Suprapubic skin (tissue), 4 donors: ENCODE measurements around the gene MFAP3.

ENCODE experiments used
- EP300 ChIP-seq: sonication (generic); formaldehyde crosslinking; IDR thresholded peaks from one replicate; pipeline ENCODE4 v1.6.1; 2017; ENCODE audit warnings: antibody characterized with exemption
- POLR2A ChIP-seq, 2 donors: fragments of 450-650 bp; IDR thresholded peaks; one replicate each; pipeline ENCODE4 v1.6.1; 2017; ENCODE audit warnings: antibody characterized with exemption in 2 of 2, mild to moderate bottlenecking in 2 of 2, moderate library complexity in 2 of 2
- POLR2AphosphoS5 ChIP-seq, 3 donors: sonication (generic); formaldehyde crosslinking; IDR thresholded peaks; one replicate each; pipeline ENCODE4 v1.6.1; 2017; ENCODE audit warnings: antibody characterized with exemption in 3 of 3
- TF ChIP-seq, protein P1 (sequence below), 2 donors: fragments of 200-600 bp in 1 of 2; fragments of 450-650 bp in 1 of 2; sonication (generic) in 1 of 2; IDR thresholded peaks; one replicate each; pipeline ENCODE4 v1.5.1; 2016 to 2019; ENCODE audit warnings: antibody characterized with exemption in 2 of 2, mild to moderate bottlenecking in 1 of 2, moderate library complexity in 1 of 2

DNA sequence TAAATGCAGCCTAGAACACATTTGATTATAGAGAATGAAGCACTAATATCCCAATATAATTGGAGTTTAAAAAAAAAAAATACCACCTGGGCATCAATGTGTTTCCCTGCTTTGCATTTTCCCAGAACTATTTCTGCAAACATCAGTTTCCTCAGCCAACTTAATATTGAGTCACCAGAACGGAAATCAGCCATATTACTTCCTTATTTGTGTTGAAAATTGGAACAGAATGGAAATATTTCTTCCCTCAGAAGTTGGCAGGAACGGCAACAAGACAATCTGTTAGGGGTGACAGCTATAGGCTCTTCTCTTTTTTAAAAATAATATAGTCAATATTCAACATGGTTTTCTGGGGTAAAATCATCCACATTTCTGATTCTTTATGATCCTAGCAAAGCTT is 4.0 kb downstream of the MFAP3 start:
- TF ChIP-seq POLR2A (IDR thresholded peaks at IDR 0.05) (no peak), EP300 (no peak), POLR2AphosphoS5 (IDR thresholded peaks at IDR 0.05) (no peak)
- TF ChIP-seq, protein P1, sequence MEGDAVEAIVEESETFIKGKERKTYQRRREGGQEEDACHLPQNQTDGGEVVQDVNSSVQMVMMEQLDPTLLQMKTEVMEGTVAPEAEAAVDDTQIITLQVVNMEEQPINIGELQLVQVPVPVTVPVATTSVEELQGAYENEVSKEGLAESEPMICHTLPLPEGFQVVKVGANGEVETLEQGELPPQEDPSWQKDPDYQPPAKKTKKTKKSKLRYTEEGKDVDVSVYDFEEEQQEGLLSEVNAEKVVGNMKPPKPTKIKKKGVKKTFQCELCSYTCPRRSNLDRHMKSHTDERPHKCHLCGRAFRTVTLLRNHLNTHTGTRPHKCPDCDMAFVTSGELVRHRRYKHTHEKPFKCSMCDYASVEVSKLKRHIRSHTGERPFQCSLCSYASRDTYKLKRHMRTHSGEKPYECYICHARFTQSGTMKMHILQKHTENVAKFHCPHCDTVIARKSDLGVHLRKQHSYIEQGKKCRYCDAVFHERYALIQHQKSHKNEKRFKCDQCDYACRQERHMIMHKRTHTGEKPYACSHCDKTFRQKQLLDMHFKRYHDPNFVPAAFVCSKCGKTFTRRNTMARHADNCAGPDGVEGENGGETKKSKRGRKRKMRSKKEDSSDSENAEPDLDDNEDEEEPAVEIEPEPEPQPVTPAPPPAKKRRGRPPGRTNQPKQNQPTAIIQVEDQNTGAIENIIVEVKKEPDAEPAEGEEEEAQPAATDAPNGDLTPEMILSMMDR (IDR thresholded peaks at IDR 0.05): no peak
